NCI-H69 (cell line): ENCODE measurements around the gene KRT78.
"Not testable (repeated sequence)": the region's sequence is repeated elsewhere in the genome, so short reads cannot be mapped to it uniquely, and the experiment has no call there.

Source experiments
- DNase-seq: peaks from one replicate; lab custom pipeline; 2025; lab: John Stamatoyannopoulos, UW

The KRT78 gene

GRCh38 chr12:52872644-52873389, 24.0 kb upstream of the KRT78 start:
- DNase-seq = peak; percentile 69

DNA sequence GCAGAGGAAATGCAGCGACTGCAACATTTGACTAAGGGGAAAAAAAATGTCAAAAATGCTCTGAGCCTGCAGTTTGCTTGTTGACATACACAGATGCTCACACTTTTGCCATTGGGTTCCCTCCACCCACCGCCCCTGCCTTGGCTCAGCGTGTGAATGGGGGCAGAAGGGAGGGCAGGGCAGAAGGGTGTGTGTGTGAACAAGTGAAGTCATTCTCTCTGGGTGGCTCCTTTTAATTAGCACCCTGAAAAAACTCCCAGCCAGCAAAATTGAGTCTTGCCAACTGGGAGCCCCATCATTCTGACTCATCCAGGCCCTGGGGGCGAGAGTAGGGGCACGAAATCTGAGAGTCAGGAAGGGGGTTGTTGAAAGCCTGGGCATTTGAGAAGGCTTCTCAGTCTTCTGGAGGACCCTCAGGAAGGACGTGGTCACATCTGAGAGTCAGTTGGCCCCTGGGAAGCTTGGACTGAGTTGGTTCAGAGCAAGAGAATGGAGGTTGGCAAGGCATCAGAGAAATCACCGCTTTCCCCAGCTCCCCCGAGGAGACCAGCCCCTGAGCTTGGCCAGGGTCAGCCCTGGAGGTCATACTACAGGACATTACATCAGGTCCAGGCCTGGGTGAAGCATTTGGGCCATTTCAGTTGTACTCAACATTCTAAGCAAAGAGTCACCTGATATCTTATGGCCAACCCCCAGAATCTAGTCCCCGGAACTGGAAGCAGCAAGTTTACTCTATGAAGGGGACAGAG, 22.7 kb upstream of the KRT78 start:
- peak; percentile 92 for DNase-seq

DNA sequence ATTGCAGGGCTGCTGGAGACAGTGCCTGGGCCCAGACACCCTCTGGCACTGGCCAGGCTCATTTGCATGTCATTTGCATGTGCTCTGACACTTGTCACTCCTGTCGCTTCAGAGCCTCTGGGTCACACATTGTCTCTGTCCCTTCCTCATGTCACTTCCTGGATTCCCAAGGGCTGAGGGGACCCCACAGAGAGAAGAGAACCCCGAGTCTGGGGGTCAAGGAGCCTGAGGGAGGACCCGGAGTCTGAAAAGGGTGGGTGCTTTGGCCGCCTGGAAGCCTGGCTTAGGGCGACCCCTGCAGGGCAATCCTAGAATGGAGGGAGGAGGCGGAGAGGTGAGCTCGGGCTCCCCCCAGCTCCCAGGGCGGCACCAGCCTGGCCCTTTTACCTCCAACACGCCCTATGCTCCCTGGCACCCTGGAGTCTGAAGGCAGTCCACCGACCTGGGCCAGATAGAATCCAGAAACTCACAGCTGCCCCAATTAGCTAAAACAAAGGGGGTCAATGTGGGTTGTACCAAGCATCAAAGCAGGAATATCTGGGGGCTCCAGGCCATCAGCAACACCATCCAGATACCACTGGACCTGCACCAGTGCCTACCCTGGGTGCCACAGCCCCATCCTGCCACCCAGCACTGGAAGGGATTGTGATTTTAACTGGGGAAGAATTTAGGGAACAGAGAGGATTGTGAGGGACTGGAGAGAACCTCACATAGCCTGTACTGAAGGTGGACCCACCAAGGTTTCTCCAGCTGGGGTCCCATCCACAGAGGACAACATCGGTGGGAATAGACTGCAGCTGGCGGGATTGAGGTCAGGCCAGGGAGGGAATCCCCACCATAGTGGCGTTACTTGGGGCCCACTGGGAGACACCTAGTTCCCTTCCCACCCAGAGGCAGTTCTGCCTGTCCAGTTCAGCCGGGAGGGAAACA, 21.8 kb upstream of the KRT78 start:
- peak; percentile 74 for DNase-seq

DNA sequence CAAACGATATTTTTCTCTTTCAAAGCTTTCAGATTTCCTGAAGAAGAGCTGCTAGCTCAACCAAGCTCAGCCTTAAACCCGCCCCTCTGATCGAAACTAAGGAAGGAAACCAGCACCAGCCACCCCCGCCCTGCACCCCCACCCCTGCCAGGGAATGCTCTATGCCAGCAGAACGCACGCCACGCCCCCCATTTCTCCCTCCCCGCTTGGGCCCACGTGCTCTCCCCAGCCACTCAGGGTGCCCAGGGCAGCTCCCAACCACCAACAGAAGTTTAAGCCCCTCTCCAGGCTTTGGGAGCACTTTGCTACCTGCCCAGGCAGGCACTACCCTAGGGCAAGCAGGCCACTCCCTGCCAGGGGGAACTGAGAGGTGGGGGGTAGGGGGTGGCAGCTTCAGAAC, 18.8 kb upstream of the KRT78 start:
- no peak for DNase-seq

DNA sequence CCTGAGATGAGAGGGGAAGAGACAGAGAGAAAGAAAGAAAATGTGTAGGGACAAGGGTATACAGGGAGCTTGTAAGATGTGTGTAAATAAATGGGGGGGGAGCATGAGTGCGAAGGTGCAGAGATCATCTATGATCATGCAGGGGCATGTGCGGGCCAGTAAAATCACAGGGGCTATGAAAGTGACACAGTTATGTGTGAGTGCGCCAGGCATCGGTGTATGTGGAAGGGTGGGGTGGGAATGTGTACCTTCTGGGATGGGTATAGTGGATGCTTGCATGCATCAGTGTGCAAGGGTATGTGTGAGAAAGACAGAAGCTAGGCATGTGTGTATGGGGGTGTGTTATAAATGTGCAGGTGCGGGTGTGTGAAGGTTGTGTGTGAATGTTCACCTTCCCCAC, 18.4 kb upstream of the KRT78 start:
- DNase-seq = no peak

- peak; percentile 85 for DNase-seq
Measured at GRCh38 chr12:52865090-52865944, 16.5 kb upstream of the KRT78 start.

GRCh38 chr12:52862023-52862422, 13.2 kb upstream of the KRT78 start:
- DNase-seq = no peak

- DNase-seq = no peak
Measured at GRCh38 chr12:52861511-52861910, 12.7 kb upstream of the KRT78 start.

DNA sequence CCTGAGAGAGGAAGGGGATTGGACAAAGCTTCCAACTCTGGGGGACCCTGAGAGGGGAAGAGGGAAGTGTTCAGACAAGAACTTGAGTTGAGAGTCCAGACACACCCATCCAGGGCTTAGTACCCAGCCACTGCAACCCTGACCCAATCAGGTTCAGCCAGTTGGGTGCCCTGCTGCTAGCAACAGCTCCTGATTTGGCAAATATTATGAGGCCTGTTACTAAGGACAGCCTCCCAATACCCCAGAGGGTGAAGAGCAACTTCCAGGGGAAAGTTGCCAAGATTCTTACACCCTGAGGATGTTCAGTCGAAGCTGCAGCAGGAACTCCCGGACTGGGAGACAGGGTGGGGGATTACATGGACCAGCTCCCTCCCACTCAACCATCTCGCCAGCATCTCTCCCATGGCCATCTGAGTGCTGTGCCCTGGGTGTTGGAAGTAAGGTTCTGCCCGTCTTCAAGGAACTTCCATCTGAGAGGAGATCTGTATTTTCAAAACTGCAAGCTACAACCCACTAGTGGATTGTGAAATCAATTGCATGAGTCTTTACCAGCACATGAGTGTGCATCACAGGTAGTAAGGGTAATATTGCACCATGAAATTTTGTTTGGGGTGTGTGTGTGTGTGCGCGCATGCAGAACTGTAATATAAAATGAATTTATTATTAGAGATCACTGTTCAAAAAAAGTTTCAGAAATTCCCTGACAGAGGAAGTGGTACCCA, 11.5 kb upstream of the KRT78 start:
- DNase-seq = peak; percentile 12

DNA sequence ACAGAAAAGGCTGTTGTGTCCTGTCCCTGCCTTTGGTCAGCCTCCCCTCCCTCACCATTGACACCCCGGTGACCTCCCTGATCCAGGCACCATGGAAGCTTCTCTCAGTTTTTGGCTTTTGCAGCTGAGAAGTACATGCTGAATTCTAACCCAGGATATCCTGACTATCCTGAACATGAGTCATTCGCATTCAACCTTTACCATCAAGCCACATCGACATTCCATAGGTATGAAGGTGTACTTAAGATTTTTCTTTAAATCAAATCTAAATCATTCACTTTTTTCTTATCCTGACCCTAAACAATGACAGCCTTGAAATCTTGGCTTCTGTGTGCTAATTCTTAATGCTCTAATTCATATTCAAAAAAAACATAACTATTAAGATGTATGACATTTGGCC, 8.7 kb upstream of the KRT78 start:
- DNase-seq = no peak

DNA sequence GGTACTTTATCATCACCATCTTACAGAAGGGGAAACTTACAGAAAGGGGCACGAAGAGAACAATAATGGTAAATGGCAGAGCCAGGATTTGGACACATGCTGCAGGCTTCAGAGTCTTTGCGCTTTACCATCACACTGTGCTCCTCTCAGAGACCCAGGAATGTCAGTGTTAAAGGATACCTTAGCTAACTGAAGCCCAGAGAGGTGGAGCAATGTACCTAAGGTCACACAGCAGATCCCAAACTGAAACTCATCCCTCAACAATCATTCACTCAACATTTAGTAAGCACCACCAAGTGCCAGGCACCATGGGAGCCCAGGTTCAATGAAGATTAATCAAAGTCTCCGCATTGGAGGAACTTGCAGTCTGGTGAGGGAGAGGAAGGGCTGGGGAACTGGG, 8.0 kb upstream of the KRT78 start:
- DNase-seq = no peak

DNA sequence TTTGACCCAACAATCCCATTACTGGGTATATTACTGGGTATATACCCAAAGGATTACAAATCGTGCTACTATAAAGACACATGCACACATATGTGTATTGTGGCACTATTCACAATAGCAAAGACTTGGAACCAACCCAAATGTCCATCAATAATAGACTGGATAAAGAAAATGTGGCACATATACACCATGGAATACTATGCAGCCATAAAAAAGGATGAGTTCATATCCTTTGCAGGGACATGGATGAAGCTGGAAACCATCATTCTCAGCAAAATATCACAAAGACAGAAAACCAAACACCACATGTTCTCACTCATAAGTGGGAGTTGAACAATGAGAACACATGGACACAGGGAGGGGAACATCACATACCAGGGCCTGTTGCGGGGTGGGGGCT, 7.3 kb upstream of the KRT78 start:
- not testable (repeated sequence) for DNase-seq

DNA sequence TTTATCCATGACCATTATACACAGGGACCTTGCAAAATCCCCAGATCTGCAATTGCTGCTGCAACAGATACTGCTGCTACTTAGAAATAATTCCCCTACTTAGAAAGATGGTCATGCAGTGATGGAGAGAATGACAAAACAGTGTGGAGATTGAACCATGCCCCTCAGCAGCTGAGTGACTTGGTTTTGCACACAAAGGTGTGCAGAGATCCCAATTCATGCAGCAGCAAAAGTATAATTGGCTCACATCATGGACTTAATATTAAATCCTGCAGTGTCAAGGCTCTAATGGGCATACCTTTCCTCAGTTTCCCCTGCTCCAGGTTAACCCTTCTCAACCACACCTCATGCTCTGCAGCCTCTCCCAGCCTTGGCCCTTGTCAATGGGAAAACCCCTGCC, 3.0 kb upstream of the KRT78 start:
- DNase-seq = no peak

DNA sequence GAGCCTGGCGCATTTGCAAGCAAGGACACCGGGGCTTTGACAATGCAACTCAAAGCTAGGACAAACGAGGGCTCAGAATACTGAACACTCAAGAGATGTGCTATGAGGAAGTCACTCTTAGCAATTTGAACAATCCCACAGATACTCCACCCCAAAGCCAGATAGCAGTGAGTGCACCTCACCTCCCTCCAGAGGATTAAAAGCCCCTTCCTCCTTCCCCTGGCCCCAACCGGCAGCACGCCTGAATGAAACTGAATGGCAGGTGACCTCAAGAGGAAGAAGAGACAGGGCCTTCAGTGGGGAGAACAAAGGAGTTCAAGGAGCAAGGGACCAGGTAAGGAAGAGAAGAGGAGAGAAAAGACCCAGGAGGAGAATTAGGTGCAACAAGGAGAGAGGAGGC, 1.9 kb upstream of the KRT78 start:
- no peak for DNase-seq

DNA sequence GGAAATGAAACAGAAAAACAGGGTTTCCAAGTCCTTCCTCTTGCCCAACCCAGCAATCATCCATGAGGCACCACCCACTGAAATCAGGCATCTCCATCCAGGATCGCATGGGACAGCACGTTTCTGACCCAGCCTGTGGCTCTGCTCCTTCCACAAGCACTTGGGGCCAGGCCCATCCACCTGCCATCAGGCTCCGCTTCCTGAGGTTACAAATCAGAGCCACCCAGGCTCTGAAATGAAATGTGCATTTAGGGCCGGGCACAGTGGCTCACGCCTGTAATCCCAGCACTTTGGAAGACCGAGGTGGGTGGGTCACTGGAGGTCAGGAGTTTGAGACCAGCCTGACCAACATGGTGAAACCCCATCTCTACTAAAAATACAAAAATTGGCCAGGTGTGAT, 717 bp upstream of the KRT78 start:
- no peak for DNase-seq

- no peak for DNase-seq
Measured at GRCh38 chr12:52847335-52848102, 1.3 kb downstream of the KRT78 start.

DNA sequence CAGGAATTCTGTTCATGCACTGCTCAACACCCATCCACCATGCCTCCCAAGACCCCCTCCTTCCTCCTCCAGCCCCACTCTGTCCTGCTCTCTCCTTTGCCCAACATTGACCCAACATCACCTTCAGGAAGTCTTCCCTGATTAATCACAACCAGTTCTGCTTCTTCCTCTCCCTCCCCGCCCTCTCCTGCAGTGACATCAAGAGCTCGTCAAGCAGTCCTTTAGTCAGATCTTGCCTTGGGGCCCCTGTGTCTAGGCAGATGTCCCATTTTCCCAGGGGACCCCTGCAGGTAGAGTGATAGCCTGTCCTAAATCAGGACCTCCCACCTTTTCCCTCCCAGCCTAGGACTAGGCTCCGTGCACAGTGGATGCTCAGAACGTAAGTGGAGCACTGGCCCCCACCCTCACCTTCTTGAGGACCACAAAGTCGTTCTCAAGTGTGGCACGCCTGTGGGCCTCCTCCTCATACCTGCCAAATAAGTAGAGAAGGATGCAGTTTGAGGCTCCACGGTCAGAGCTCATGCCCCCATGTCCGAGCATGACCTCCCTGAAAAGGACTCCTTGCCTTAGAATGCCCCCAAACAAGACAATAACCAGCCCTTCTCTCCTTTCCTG, 2.3 kb downstream of the KRT78 start:
- DNase-seq = no peak

DNA sequence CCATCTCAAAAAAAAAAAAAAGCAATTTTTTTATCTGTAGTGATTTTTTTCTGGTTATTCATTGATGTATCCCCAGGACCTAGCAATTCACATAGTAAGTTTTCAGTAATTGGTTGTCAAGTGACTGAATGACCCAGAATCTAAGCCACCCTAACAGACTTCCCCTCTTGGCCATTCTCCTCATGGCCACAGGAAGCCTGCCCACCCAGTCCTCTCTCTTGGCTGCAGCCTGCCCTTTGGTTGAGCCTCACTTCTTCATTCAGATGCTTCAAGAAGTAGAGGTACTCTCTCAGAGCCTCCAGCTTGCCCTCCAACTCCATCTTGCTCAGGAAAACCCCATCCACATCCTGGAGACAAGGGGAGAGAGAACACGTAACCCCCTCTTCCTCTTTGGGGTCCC, 2.8 kb downstream of the KRT78 start:
- DNase-seq = no peak

DNA sequence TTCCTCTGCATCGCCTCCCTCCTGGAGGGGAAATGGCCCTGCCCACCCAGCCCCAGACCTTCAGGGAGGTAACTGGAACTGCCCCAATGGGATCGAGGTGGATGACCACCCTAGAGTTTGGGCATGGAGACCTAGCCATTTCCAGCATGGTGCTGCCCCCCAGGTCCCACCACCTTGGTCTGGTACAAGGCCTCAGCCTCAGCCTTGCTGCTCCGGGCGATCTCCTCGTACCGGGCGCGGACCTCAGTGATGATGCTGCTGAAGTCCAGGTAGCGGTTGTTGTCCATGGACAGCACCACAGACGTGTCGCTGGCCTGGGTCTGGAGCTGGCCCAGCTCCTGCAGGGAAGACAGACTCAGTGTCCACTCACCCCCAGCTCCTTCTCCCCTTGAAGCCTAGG, 4.4 kb downstream of the KRT78 start:
- no peak for DNase-seq
